DND-41 (cell line): ENCODE results near the gene MVD.

Experiments
- ATAC-seq: fragments of 200-7000 bp; cut with Tn5 transposase; 3 replicates; pipeline ENCODE4 v1.9.1; 2021; ENCODE audit warnings: low read depth; ENCODE audit not compliant: insufficient read depth
- DNase-seq: peaks from one replicate; pipeline ENCODE4 v3.0.0-alpha.2; 2020
- H2AFZ ChIP-seq: 2 replicates; pipeline ENCODE4 v1.6.0; 2012; ENCODE audit warnings: low read depth, low read length
- H3K27ac ChIP-seq: 2 replicates; pipeline ENCODE4 v1.5.1; 2012; ENCODE audit warnings: low read length, inconsistent platforms
- H3K27me3 ChIP-seq: fragments of 200-600 bp; sonication (generic); 2 replicates; pipeline ENCODE4 v1.6.0; 2012; ENCODE audit warnings: low read length, mild to moderate bottlenecking, inconsistent platforms; ENCODE audit not compliant: insufficient read depth, poor library complexity
- H3K36me3 ChIP-seq: 2 replicates; pipeline ENCODE4 v1.5.1; 2012; ENCODE audit warnings: low read length, inconsistent platforms; ENCODE audit not compliant: insufficient read depth
- H3K4me1 ChIP-seq: 2 replicates; pipeline ENCODE4 v1.5.1; 2012; ENCODE audit warnings: mild to moderate bottlenecking, low read length; ENCODE audit not compliant: insufficient read depth
- H3K4me2 ChIP-seq: 2 replicates; pipeline ENCODE4 v1.6.0; 2012; ENCODE audit warnings: mild to moderate bottlenecking, moderate library complexity, low read length, inconsistent platforms; ENCODE audit not compliant: insufficient read depth
- H3K4me3 ChIP-seq, 2 experiments: fragments of 200-600 bp in 1 of 2; shearing (Covaris generic) in 1 of 2; 2 replicates each; pipeline ENCODE4 v1.5.1; 2012 to 2016; ENCODE audit warnings: inconsistent platforms in 2 of 2, low read length in 2 of 2, mild to moderate bottlenecking in 2 of 2, low read depth in 1 of 2, moderate library complexity in 1 of 2
- H3K79me2 ChIP-seq: 2 replicates; pipeline ENCODE4 v1.6.0; 2012; ENCODE audit warnings: low read length, inconsistent platforms; ENCODE audit not compliant: insufficient read depth
- H3K9ac ChIP-seq: 2 replicates; pipeline ENCODE4 v1.6.0; 2012; ENCODE audit warnings: low read depth, mild to moderate bottlenecking, inconsistent platforms, low read length, moderate library complexity
- H3K9me3 ChIP-seq: 2 replicates; pipeline ENCODE4 v1.5.1; 2012; ENCODE audit warnings: low read length, moderate library complexity, mild to moderate bottlenecking, inconsistent platforms; ENCODE audit not compliant: insufficient read depth, severe bottlenecking
- H4K20me1 ChIP-seq: 2 replicates; pipeline ENCODE4 v1.6.0; 2012; ENCODE audit warnings: low read length; ENCODE audit not compliant: insufficient read depth
- EZH2 ChIP-seq: IDR thresholded peaks from 3 replicates; pipeline ENCODE4 v1.6.1; 2012; ENCODE audit warnings: borderline replicate concordance, low read depth, mild to moderate bottlenecking, moderate library complexity, low read length, inconsistent platforms; ENCODE audit not compliant: severe bottlenecking
- TF ChIP-seq, protein P1 (sequence below): IDR thresholded peaks from 2 replicates; pipeline ENCODE4 v1.5.1; 2012; ENCODE audit warnings: borderline replicate concordance, low read length, moderate library complexity, mild to moderate bottlenecking; ENCODE audit not compliant: poor library complexity, severe bottlenecking; ENCODE audit errors: extremely low read depth

Gene MVD

DNA sequence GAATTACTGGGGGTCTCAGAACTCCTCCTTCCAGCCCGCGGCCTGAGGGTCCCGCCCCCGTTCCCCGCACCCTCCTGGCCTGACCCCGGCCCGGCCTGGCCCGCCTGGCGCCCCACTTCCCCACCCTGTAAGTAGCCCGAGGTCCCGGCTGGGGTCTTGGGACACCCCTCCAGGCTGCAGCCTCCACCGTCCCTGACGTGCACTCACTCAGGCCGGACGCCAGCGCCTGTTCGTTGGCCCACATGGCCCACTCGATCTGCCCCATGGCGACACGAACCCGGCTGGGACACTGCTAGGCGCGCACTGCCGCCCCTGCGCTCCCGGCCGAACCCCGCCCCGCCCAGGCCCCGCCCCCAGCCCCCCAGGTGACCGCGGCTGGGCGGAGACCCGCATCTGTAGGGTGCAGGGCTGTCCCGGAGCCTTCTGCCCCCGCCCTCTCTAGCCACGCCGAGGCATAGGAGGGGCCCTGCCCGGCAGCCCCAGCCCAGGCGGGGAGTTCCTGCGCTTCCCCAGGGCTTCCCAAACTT, 12.1 kb downstream of the MVD start, which contains the start of gene CYBA:
TSS of gene CYBA (minus strand) at position 305 of the 527 bp plus-strand sequence. CDS start at position 265, 40 bp downstream.
- Histone ChIP-seq H3K9me3 (no peaks in the 10 kb centered on the region), H3K36me3 (peaks cover 54% of the 10 kb centered on the region), H3K9ac (peak within 1 kb of the TSS; percentile 69), H3K4me3 (peak within 1 kb of the TSS; percentile 64 to 96), H4K20me1 (peaks cover 55% of the 10 kb centered on the region), H3K4me2 (peak within 1 kb of the TSS; percentile 93), H3K27me3 (no peaks in the 10 kb centered on the region), H3K27ac (peak within 1 kb of the TSS; percentile 84), H2AFZ (peak within 1 kb of the TSS; percentile 81), H3K79me2 (peaks cover 20% of the 10 kb centered on the region), H3K4me1 (peaks cover 26% of the 10 kb centered on the region)
- no peak for TF ChIP-seq EZH2
- TF ChIP-seq, protein P1, sequence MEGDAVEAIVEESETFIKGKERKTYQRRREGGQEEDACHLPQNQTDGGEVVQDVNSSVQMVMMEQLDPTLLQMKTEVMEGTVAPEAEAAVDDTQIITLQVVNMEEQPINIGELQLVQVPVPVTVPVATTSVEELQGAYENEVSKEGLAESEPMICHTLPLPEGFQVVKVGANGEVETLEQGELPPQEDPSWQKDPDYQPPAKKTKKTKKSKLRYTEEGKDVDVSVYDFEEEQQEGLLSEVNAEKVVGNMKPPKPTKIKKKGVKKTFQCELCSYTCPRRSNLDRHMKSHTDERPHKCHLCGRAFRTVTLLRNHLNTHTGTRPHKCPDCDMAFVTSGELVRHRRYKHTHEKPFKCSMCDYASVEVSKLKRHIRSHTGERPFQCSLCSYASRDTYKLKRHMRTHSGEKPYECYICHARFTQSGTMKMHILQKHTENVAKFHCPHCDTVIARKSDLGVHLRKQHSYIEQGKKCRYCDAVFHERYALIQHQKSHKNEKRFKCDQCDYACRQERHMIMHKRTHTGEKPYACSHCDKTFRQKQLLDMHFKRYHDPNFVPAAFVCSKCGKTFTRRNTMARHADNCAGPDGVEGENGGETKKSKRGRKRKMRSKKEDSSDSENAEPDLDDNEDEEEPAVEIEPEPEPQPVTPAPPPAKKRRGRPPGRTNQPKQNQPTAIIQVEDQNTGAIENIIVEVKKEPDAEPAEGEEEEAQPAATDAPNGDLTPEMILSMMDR, result no peak
- ATAC-seq (peak; percentile 84), DNase-seq (peak; percentile 81)

DNA sequence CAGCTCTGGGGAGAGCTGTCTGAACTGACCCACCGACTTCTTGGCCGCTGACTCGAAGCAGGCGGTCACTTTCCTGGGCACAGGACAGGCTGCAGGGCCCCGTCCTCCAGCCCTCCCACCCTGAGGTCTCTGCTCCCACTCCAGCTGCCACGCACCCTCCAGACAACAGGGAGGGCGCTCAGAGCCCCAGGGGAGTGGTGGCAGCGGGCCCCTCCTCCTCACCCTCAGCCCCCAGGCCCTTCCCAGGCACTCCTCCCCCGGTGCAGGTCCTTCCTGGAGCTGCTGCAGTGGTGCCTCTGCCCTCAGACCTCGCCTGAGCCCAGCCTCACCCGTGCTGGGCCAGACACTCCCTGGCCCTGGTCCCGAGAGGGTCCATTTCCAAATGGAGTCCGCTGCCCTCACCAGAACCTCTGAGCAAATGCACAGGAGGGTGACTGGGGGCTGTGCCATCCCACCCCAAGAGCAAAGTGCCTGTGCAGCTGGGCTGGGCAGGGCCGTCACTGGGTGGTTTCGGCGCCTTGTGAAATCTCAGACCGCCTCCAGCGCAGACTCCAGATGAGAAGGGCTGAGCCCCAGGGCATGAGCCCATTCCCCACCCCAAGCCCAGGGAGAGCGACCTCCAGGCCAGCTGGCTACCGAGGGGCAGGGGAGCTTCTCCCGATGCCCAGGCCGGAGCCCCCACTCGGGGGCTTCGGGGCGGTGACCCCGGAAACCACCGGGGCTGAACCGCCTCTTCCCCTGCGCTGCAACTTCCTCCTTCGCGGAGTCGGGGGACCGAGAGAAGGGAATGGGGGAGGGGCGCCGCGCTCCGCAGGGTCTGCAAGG, 12.8 kb downstream of the MVD start:
- H3K36me3 ChIP-seq, result peaks cover 50% of the 10 kb centered on the region

DNA sequence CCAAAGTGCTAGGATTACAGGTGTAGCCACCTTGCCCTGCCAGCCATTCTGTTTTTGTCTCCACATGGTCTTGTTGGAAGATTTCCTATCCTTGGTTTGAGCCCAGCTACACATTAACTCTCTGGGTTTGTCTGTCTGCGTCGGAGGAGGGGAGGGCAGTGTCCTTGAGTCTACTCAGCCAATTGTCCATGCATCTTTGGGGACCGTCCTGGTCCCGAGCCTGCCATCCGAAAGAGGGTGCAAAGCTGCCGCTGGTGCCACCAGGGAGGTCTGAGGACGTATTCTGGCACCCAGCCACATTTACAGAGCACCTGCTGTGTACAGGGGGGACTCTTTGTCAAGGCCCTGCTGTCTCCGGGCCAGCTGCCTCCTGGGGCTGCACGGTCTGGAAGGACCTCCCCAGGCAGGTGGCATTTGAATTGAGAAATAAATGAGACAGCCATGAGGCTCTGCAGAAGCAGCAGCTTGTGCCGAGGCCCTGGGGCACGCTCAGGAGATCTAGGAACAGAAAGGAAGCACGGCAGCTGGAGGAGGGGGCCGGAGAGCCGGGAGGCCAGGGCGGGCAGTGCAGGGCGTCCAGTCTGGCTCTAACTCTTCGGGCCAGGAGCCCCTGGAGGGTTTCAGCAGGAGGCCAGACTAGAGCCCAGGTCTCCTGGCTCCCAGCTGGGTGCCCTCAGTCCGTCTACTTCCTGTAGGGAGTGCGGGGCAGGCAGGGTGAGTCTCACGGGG, 13.5 kb downstream of the MVD start:
- Histone ChIP-seq H3K4me3 (peak overlapping the region in 1 of 2 experiments; percentile 96; a peak in 2 of 4 replicates), H2AFZ (no peak overlapping the region), H3K27ac (peak overlapping the region; percentile 84; the same call in 1 of the 2 replicates), H3K36me3 (peaks cover 42% of the 10 kb centered on the region), H3K27me3 (no peaks in the 10 kb centered on the region), H4K20me1 (peaks cover 43% of the 10 kb centered on the region), H3K4me2 (peak overlapping the region; percentile 93), H3K4me1 (peaks cover 26% of the 10 kb centered on the region), H3K9me3 (no peaks in the 10 kb centered on the region), H3K79me2 (peaks cover 20% of the 10 kb centered on the region), H3K9ac (peak overlapping the region; percentile 69)
- ATAC-seq, result no peak
- TF ChIP-seq, protein P1, result no peak
- TF ChIP-seq EZH2, result no peak
- no peak for DNase-seq

More for the DNA sequence above, 12.8 kb downstream of the MVD start:
- H3K27me3 ChIP-seq, result no peaks in the 10 kb centered on the region
- H3K4me3 ChIP-seq, result peak overlapping the region; percentile 64 to 96
- H3K4me2 ChIP-seq, result peak overlapping the region; percentile 93
- H2AFZ ChIP-seq, result peak overlapping the region; percentile 81
- peaks cover 20% of the 10 kb centered on the region for H3K79me2 ChIP-seq
- peaks cover 26% of the 10 kb centered on the region for H3K4me1 ChIP-seq
- peak overlapping the region; percentile 84 for H3K27ac ChIP-seq
- no peaks in the 10 kb centered on the region for H3K9me3 ChIP-seq
- DNase-seq (peak; percentile 67), ATAC-seq (peak; percentile 59)
- H4K20me1 ChIP-seq, result peaks cover 49% of the 10 kb centered on the region
- H3K9ac ChIP-seq, result peak overlapping the region; percentile 69
- TF ChIP-seq EZH2, result no peak
- TF ChIP-seq, protein P1, result no peak
